Measurements from ENCODE around the gene APBB1IP. TPM values are rescaled to one million over a fixed set of nuclear protein-coding genes. Genes with fewer than 3 reads are reported as not detected.

APBB1IP gene
- total RNA-seq, 6 experiments from 2014 or later = 30.7 to 37.6 (median 35.5) TPM

GRCh38 chr10:26422977-26423376 lies 15.2 kb upstream of the APBB1IP start:
- H3K36me3 Mint-ChIP-seq (ENCODE audit: low read depth) = no peaks in the 10 kb centered on the region

GRCh38 chr10:26423722-26424121 lies 14.4 kb upstream of the APBB1IP start:
- no peaks in the 10 kb centered on the region for H3K36me3 Mint-ChIP-seq (ENCODE audit: low read depth)
- 0 out of 2 replicates have a peak, but pooled peaks cover 4% of the 10 kb centered on the region for H3K9me3 Mint-ChIP-seq
- no peak for TF ChIP-seq CTCF (IDR thresholded peaks at IDR 0.05)
- DNase-seq = no peak
- H3K27me3 Mint-ChIP-seq (ENCODE audit: insufficient read depth) = no peaks in the 10 kb centered on the region; the same call in none of the 2 replicates
- no peak overlapping the region for H3K4me3 Mint-ChIP-seq
- no peak overlapping the region for H3K27ac Mint-ChIP-seq
- no peaks in the 10 kb centered on the region for H3K4me1 Mint-ChIP-seq (ENCODE audit: low read depth)

More at GRCh38 chr10:26422977-26423376, 15.2 kb upstream of the APBB1IP start:
- Mint-ChIP-seq H3K9me3 (0 out of 2 replicates have a peak, but pooled peaks cover 4% of the 10 kb centered on the region), H3K27me3 (ENCODE audit: insufficient read depth) (peaks cover under 1% of the 10 kb centered on the region; the same call in 1 of the 2 replicates), H3K4me3 (no peak overlapping the region), H3K27ac (no peak overlapping the region), H3K4me1 (ENCODE audit: low read depth) (no peaks in the 10 kb centered on the region)
- DNase-seq = no peak
- TF ChIP-seq CTCF (IDR thresholded peaks at IDR 0.05) = no peak

GRCh38 chr10:26430641-26431163 lies 7.4 kb upstream of the APBB1IP start:
- H3K27me3 Mint-ChIP-seq (ENCODE audit: insufficient read depth) = no peaks in the 10 kb centered on the region; the same call in none of the 2 replicates
- no peaks in the 10 kb centered on the region; the same call in none of the 2 replicates for H3K4me1 Mint-ChIP-seq (ENCODE audit: low read depth)
- no peaks in the 10 kb centered on the region for H3K36me3 Mint-ChIP-seq (ENCODE audit: low read depth)
- peak overlapping the region; percentile 65; the same call in 1 of the 2 replicates for H3K4me3 Mint-ChIP-seq
- DNase-seq = peak; percentile 50
- H3K27ac Mint-ChIP-seq = peak overlapping the region; percentile 67
- H3K9me3 Mint-ChIP-seq = peaks cover 4% of the 10 kb centered on the region; the same call in 1 of the 2 replicates
- no peak for TF ChIP-seq CTCF (IDR thresholded peaks at IDR 0.05)

GRCh38 chr10:26432938-26433337 lies 5.2 kb upstream of the APBB1IP start:
- no peaks in the 10 kb centered on the region; the same call in none of the 2 replicates for H3K27me3 Mint-ChIP-seq (ENCODE audit: insufficient read depth)
- DNase-seq = no peak
- TF ChIP-seq CTCF (IDR thresholded peaks at IDR 0.05) = no peak
- H3K27ac Mint-ChIP-seq = no peak overlapping the region
- no peaks in the 10 kb centered on the region for H3K36me3 Mint-ChIP-seq (ENCODE audit: low read depth)
- H3K4me1 Mint-ChIP-seq (ENCODE audit: low read depth) = peaks cover 9% of the 10 kb centered on the region
- no peaks in the 10 kb centered on the region; the same call in 1 of the 2 replicates for H3K9me3 Mint-ChIP-seq
- H3K4me3 Mint-ChIP-seq = no peak overlapping the region

GRCh38 chr10:26435852-26436251 lies 2.3 kb upstream of the APBB1IP start:
- Mint-ChIP-seq H3K4me1 (ENCODE audit: low read depth) (peaks cover 29% of the 10 kb centered on the region), H3K27me3 (ENCODE audit: insufficient read depth) (no peaks in the 10 kb centered on the region), H3K36me3 (ENCODE audit: low read depth) (no peaks in the 10 kb centered on the region), H3K27ac (no peak overlapping the region), H3K4me3 (no peak overlapping the region), H3K9me3 (no peaks in the 10 kb centered on the region; the same call in 1 of the 2 replicates)
- no peak for TF ChIP-seq CTCF (IDR thresholded peaks at IDR 0.05)
- no peak for DNase-seq
